ENCODE measurements around the gene SLX4. TPM values are rescaled to one million over a fixed set of nuclear protein-coding genes. Genes with fewer than 3 reads are reported as not detected.
"Not testable (repeated sequence)": the region's sequence is repeated elsewhere in the genome, so short reads cannot be mapped to it uniquely, and the experiment has no call there.

The SLX4 gene
- total and polyA plus RNA-seq, 9 of the 15 experiments (the other 6 are each of a cell fraction or from before 2014, with no cell fraction given), result 0.29 to 7.9 (median 3.8) TPM

DNA sequence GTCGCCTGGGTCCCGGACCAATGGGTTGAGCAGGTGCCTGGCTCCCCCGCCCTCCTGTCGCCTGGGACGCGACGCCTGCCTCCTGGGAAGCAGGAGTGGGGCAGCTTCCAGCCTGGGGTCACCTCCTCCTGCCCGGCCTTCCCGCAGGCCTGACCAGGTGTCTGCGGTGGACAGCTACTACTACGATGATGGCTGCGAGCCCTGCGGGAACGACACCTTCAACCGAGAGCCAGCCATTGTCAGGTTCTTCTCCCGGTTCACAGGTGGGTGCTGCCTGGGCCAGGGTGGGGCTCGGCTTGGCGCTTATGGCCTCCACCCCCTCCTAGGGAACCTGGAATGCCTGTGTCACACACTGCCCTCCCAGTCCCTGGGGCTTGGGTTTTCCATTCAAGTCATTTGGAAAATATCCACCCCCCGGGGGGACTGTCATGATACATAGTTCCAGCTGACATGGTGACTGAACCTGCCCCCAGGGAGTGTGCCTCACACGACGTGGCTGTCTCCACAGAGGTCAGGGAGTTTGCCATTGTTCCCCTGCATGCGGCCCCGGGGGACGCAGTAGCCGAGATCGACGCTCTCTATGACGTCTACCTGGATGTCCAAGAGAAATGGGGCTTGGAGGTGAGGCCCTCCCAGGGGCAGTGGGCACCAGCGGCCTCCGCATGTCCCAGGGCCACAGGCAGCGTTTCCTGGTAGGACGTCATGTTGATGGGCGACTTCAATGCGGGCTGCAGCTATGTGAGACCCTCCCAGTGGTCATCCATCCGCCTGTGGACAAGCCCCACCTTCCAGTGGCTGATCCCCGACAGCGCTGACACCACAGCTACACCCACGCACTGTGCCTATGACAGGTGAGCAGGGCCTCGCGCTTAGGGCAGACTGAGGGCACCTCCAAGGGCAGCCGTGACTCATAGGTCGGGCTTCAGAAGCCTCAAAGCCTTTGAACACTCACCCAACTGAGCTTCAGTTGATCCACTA is 45.4 kb upstream of the SLX4 start:
- Histone ChIP-seq H4K20me1 (replicated peaks; ENCODE audit: control insufficient read depth, insufficient read depth, low read length) (no peaks in the 10 kb centered on the region), H3K36me3 (ENCODE audit: control insufficient read depth, insufficient read depth, low read length) (peaks cover 91% of the 10 kb centered on the region), H3K27me3 (ENCODE audit: control insufficient read depth in 2 of 2, insufficient read depth in 2 of 2, low read length in 2 of 2) (no peaks in the 10 kb centered on the region), H2AFZ (ENCODE audit: low read depth, low read length) (no peak overlapping the region), H3K9ac (ENCODE audit: insufficient read depth in 1 of 2, low read depth in 2 of 2, low read length in 2 of 2) (peak overlapping the region in 1 of 2 experiments; percentile 23; a peak in 1 of 4 replicates), H3K9me3 (replicated peaks; ENCODE audit: control insufficient read depth, insufficient read depth, low read depth, low read length) (no peaks in the 10 kb centered on the region), H3K4me1 (replicated peaks in 1 of 2; ENCODE audit: control insufficient read depth in 2 of 2, insufficient read depth in 2 of 2, low read length in 2 of 2) (peaks cover 6 to 24% of the 10 kb centered on the region in 2 experiments; a peak in 4 of 5 replicates), H3K79me2 (ENCODE audit: control insufficient read depth, insufficient read depth, low read length) (no peaks in the 10 kb centered on the region), H3K4me2 (ENCODE audit: insufficient read depth, low read length) (no peak overlapping the region), H3K4me3 (no peak overlapping the region), H3K27ac (ENCODE audit: extremely low read depth, low read depth, low read length) (no peak overlapping the region), H3K9me1 (ENCODE audit: control insufficient read depth, insufficient read depth, low read length) (no peaks in the 10 kb centered on the region)
- ChIA-PET CTCF (ENCODE audit: low intra/inter-chr PET ratio) (no interaction called here), POLR2A (interaction anchor here (2.6 kb wide), 1 partner anchor 26 kb away, joined by 10 read pairs; no protein-coding TSS in a partner anchor)
- in situ Hi-C loops (cut with MboI) (no loop called here), intact Hi-C loops (cut with micrococcal nuclease) (no loop called here)
- FAIRE-seq, result no peak
- BruUV-seq (replicated peaks), result no TSS peak
- WGBS (ENCODE audit: insufficient coverage, low coverage, missing lambda C conversion rate), result 97% methylated on average over 26 of the region's 42 CpGs
- DNase-seq (ENCODE audit: extremely low read depth in 1 of 4, low spot score in 3 of 4), result no peak
- TF ChIP-seq POLR2G (IDR thresholded peaks at IDR 0.05; ENCODE audit: low read depth, low read length) (peak; percentile 28), ZNF124 (CRISPR knock-in tag; IDR thresholded peaks at IDR 0.05) (no peak), SUPT5H (IDR thresholded peaks at IDR 0.05) (0 out of 2 replicates have a peak, but pooled peaks have one; percentile 13), POLR2A (conservative IDR thresholded peaks at IDR 0.05) (peak; percentile 26), E2F1 (CRISPR knock-in tag; IDR thresholded peaks at IDR 0.05) (no peak)
- no peak for ATAC-seq

GRCh38 chr16:3656160-3656490 is 44.7 kb upstream of the SLX4 start:
- ATAC-seq; H4K20me1 ChIP-seq (replicated peaks; ENCODE audit: control insufficient read depth, insufficient read depth, low read length); intact Hi-C loops (cut with micrococcal nuclease); H3K27ac ChIP-seq (ENCODE audit: extremely low read depth, low read depth, low read length); H3K9ac ChIP-seq (ENCODE audit: insufficient read depth in 1 of 2, low read depth in 2 of 2, low read length in 2 of 2); DNase-seq (ENCODE audit: extremely low read depth in 1 of 4, low spot score in 3 of 4); H3K79me2 ChIP-seq (ENCODE audit: control insufficient read depth, insufficient read depth, low read length); H2AFZ ChIP-seq (ENCODE audit: low read depth, low read length); H3K27me3 ChIP-seq (ENCODE audit: control insufficient read depth in 2 of 2, insufficient read depth in 2 of 2, low read length in 2 of 2); in situ Hi-C loops (cut with MboI); H3K9me3 ChIP-seq (replicated peaks; ENCODE audit: control insufficient read depth, insufficient read depth, low read depth, low read length); H3K9me1 ChIP-seq (ENCODE audit: control insufficient read depth, insufficient read depth, low read length); BruUV-seq (replicated peaks); CTCF ChIA-PET (ENCODE audit: low intra/inter-chr PET ratio); H3K4me3 ChIP-seq; FAIRE-seq; H3K4me2 ChIP-seq (ENCODE audit: insufficient read depth, low read length): not testable (repeated sequence)
- POLR2A ChIA-PET, result interaction anchor here (2.6 kb wide), 1 partner anchor 27 kb away, joined by 10 read pairs; no protein-coding TSS in a partner anchor
- 93% methylated on average over 3 of the region's 10 CpGs for WGBS (ENCODE audit: insufficient coverage, low coverage, missing lambda C conversion rate)
- peaks cover 87% of the 10 kb centered on the region for H3K36me3 ChIP-seq (ENCODE audit: control insufficient read depth, insufficient read depth, low read length)
- peaks cover 6 to 28% of the 10 kb centered on the region in 2 experiments; a peak in 4 of 5 replicates for H3K4me1 ChIP-seq (replicated peaks in 1 of 2; ENCODE audit: control insufficient read depth in 2 of 2, insufficient read depth in 2 of 2, low read length in 2 of 2)
